GM12873 (cell line): ENCODE measurements around the gene COX6B2.

Experiments used
- CTCF ChIP-seq: IDR thresholded peaks from 2 replicates; pipeline ENCODE4 v1.5.1; 2012; ENCODE audit warnings: low read depth, mild to moderate bottlenecking, moderate library complexity, low read length, control low read depth; ENCODE audit not compliant: insufficient read depth; ENCODE audit errors: missing control alignments

COX6B2 gene

DNA sequence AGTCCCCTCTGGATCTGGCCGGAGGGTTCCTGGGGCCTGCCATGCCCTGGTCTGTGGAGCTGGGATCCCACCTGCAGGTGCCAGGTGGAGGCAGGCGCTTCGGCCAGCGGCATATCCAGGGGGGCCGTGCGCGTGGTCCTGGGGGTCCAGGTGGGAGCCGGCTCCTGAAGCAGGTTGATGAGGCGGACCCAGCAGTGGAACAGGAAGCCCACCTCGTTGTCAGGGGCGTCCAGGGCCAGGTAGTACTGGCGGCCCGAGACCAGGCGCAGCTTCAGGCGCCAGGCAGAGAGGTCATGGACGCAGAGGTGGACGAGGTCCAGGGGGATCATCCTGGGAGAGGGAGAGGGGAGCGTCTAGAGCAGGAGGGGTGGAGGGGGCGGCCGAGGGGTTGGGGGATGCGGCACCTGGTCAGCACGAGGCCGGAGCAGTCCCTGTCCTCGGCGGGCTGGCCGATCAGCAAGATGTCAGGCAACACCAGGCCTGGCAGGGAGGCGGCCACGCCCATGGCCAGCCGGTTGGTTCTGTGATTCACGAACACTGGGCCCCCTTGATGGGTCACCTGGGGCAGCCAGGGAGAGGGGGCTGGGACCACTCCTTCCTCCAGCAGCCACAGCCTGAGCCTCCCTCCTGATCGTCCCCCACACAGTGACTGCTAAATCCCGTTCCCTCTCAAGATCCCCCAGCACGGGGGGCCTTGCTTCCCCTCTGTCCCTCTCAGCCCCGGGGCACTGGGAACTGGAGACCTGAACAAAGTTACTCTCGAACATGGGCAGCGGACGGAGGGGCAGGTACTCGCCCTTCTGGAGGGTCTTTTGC lies 7.9 kb upstream of the COX6B2 start:
- no peak for TF ChIP-seq CTCF

DNA sequence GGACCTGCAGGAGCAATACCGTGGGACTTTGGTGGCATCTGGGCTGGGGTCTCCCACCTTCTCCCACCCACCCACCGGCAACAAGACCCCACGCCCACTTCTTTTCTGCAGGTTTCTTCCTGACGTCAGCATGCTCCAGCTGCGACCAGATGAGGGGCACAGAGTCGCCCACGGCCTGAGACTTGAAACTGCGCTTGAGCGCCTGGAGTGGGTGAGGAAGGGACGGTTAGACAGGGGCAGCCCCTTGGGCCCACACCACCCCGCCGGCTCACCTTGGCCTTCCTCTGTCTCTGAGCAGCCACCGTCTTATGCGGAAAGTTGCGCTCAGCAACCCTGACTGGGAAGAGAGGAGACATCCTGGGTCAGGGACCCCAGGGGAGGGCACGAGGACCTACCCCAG lies 6.4 kb upstream of the COX6B2 start:
- TF ChIP-seq CTCF: no peak

- TF ChIP-seq CTCF: no peak
Observed at GRCh38 chr19:55358943-55359908, 4.7 kb upstream of the COX6B2 start.

DNA sequence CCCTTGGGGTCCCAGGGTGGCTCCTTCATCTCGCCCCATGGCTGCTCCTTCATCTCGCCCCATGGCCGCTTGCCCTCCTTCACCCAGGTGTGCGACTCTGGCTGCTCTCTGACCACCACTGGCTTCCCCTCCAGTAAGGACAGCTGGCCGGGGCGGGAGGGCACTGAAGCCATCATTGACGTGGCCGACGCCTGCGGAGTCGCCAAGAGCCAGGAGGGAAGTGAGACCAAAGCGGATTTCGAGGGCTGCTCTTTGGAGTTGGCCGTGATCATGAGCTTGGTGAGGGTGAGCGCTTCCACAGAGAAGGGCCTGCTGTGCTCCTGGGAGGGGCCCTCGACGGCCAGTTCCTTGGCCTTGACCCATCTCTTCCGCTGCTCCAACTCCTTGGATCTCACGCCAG lies 4.0 kb upstream of the COX6B2 start:
- TF ChIP-seq CTCF: no peak

- TF ChIP-seq CTCF: no peak
Observed at GRCh38 chr19:55355213-55355821, 798 bp upstream of the COX6B2 start.

DNA sequence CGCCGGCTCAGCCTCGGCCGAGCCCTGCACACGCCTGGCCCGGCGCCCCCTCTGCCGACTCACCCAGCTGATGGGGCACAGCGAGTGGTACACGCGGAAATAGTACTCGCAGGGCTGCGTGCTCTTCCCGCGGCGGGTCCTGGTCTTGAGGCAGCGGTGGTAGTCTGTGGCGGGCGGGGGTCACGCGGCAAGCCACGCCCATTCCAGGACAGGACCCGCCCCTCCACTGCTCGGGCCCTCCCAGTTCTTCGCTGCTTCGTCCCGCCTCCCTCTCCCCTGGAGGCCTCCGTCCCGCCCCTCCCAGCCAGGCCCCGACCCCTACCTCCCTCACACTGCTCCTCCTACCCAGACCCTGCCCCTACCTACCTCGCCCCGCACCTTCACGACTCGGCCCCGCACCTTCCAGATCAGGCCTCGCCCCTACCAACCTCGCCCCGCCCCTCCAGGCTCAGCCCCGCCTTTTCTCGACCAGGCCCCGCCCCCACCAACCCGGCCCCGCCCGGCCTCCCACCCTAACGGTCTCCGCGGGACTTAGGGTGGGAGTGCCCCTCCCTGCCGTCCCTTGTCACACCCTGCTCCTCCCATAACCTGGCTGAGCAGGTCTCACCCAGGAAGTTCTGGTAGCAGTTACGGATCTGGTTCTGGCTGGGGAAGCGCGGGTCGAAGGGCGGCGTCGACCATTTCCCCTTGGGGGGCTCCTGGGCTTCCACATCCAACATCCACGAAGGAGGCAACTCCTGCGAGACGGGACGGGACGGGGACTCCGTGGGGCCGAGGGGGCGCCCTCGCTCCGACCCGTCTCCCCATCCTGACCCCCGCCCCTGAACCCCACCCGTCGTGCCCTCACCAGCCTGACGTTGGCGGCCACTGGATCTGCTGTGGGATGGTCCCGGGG lies 469 bp downstream of the COX6B2 start:
- TF ChIP-seq CTCF: no peak
